ENCODE measurements around the gene ZMYM4. TPM values are rescaled to one million over a fixed set of nuclear protein-coding genes. Genes with fewer than 3 reads are reported as not detected.

Gene ZMYM4
- polyA plus RNA-seq, 1 donor from 2014 or later = 36.1 TPM

DNA sequence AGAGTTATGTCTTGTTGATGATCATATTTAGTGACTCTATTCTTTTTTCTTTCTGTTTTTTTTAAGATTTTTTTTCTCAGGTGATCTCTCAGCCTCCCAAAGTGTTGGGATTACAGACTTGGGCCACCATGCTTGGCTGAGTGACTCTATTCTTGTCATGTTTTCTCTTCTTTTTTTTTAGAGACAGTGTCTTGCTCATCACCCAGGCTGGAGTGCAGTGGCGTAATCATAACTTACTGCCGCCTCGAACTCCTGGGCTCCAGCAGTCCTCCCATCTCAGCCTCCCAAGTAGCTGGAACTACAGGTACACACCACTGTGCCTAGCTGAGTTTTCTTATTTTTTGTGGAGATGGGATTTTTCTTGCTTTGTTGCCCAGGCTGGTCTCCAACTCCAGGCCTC is 36.9 kb downstream of the ZMYM4 start:
- Histone ChIP-seq H3K9me2 (ENCODE audit: insufficient read depth, low read length) (no peaks in the 10 kb centered on the region), H3K36me3 (ENCODE audit: insufficient read depth, low read length) (no peaks in the 10 kb centered on the region), H3F3A (ENCODE audit: insufficient read depth, low read length, poor library complexity, severe bottlenecking) (no peaks in the 10 kb centered on the region), H2AFZ (ENCODE audit: low read depth, low read length) (no peak overlapping the region), H3K27me3 (ENCODE audit: insufficient read depth, low read depth, low read length) (no peaks in the 10 kb centered on the region), H4K20me1 (ENCODE audit: insufficient read depth) (no peaks in the 10 kb centered on the region), H3K9ac (ENCODE audit: low read length) (no peak overlapping the region), H3K4me3 (ENCODE audit: low read length) (no peak overlapping the region), H3K79me2 (replicated peaks; ENCODE audit: insufficient read depth, low read length) (peaks cover 24% of the 10 kb centered on the region), H3K27ac (ENCODE audit: low read length) (no peak overlapping the region), H3K9me3 (ENCODE audit: low read length) (no peaks in the 10 kb centered on the region), H3K4me2 (ENCODE audit: low read length) (no peak overlapping the region)
- TF ChIP-seq TAF1 (IDR thresholded peaks at IDR 0.05; ENCODE audit: low read depth) (no peak), RAD21 (conservative IDR thresholded peaks at IDR 0.05) (no peak)
- TF ChIP-seq, protein P1, sequence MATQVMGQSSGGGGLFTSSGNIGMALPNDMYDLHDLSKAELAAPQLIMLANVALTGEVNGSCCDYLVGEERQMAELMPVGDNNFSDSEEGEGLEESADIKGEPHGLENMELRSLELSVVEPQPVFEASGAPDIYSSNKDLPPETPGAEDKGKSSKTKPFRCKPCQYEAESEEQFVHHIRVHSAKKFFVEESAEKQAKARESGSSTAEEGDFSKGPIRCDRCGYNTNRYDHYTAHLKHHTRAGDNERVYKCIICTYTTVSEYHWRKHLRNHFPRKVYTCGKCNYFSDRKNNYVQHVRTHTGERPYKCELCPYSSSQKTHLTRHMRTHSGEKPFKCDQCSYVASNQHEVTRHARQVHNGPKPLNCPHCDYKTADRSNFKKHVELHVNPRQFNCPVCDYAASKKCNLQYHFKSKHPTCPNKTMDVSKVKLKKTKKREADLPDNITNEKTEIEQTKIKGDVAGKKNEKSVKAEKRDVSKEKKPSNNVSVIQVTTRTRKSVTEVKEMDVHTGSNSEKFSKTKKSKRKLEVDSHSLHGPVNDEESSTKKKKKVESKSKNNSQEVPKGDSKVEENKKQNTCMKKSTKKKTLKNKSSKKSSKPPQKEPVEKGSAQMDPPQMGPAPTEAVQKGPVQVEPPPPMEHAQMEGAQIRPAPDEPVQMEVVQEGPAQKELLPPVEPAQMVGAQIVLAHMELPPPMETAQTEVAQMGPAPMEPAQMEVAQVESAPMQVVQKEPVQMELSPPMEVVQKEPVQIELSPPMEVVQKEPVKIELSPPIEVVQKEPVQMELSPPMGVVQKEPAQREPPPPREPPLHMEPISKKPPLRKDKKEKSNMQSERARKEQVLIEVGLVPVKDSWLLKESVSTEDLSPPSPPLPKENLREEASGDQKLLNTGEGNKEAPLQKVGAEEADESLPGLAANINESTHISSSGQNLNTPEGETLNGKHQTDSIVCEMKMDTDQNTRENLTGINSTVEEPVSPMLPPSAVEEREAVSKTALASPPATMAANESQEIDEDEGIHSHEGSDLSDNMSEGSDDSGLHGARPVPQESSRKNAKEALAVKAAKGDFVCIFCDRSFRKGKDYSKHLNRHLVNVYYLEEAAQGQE (IDR thresholded peaks at IDR 0.05; ENCODE audit: borderline replicate concordance) = no peak

DNA sequence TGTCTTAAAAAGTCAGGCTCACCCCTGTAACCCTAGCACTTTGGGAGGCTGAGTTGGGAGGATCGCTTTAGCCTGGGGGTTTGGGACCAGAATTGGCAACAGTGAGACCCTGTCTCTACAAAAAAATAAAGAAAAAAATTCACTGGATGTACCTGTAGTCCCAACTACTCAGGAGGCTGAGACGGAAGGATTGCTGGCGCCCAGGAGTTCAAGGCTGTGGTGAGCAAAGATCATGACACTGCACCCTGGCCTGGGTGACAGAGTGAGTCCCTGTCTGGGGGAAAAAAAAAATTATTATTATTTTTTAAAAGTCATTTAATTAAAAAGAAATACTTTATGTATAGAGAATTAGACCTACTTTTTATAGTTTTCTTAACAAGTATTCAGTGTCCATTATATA is 47.1 kb downstream of the ZMYM4 start:
- H3K9me2 ChIP-seq (ENCODE audit: insufficient read depth, low read length) = no peaks in the 10 kb centered on the region
- no peak overlapping the region for H3K4me2 ChIP-seq (ENCODE audit: low read length)
- no peak overlapping the region for H2AFZ ChIP-seq (ENCODE audit: low read depth, low read length)
- no peak overlapping the region for H3K27ac ChIP-seq (ENCODE audit: low read length)
- peaks cover 11% of the 10 kb centered on the region for H3K79me2 ChIP-seq (replicated peaks; ENCODE audit: insufficient read depth, low read length)
- no peaks in the 10 kb centered on the region for H3K9me3 ChIP-seq (ENCODE audit: low read length)
- no peaks in the 10 kb centered on the region for H3F3A ChIP-seq (ENCODE audit: insufficient read depth, low read length, poor library complexity, severe bottlenecking)
- no peak overlapping the region for H3K4me3 ChIP-seq (ENCODE audit: low read length)
- TF ChIP-seq RAD21 (conservative IDR thresholded peaks at IDR 0.05) (no peak), MXI1 (conservative IDR thresholded peaks at IDR 0.05; ENCODE audit: poor library complexity, severe bottlenecking) (no peak), TAF1 (IDR thresholded peaks at IDR 0.05; ENCODE audit: low read depth) (no peak)
- TF ChIP-seq, protein P2, sequence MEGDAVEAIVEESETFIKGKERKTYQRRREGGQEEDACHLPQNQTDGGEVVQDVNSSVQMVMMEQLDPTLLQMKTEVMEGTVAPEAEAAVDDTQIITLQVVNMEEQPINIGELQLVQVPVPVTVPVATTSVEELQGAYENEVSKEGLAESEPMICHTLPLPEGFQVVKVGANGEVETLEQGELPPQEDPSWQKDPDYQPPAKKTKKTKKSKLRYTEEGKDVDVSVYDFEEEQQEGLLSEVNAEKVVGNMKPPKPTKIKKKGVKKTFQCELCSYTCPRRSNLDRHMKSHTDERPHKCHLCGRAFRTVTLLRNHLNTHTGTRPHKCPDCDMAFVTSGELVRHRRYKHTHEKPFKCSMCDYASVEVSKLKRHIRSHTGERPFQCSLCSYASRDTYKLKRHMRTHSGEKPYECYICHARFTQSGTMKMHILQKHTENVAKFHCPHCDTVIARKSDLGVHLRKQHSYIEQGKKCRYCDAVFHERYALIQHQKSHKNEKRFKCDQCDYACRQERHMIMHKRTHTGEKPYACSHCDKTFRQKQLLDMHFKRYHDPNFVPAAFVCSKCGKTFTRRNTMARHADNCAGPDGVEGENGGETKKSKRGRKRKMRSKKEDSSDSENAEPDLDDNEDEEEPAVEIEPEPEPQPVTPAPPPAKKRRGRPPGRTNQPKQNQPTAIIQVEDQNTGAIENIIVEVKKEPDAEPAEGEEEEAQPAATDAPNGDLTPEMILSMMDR (IDR thresholded peaks at IDR 0.05; ENCODE audit: poor library complexity, severe bottlenecking) = no peak
- H4K20me1 ChIP-seq (ENCODE audit: insufficient read depth) = no peaks in the 10 kb centered on the region
- no peaks in the 10 kb centered on the region for H3K36me3 ChIP-seq (ENCODE audit: insufficient read depth, low read length)
- no peak overlapping the region for H3K9ac ChIP-seq (ENCODE audit: low read length)
- no peaks in the 10 kb centered on the region for H3K27me3 ChIP-seq (ENCODE audit: insufficient read depth, low read depth, low read length)

DNA sequence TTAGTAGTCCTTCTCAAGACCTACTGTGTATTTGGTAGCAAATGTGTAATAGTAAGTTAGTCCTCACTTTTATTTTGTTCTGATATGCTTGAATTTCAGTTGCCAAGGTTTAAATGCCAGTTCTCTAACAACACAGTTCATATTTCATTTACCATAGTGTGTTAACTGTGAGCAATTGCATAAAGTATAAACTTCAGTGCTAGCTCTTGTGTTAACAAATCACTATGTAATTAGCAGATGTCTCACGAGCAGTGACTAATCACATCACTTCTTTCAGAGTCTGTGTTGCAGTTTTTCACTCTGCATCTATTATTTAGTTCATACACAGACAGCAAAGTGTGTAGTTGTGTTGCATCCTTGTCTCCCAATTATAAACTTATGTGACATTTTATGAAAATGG is 47.8 kb downstream of the ZMYM4 start:
- Histone ChIP-seq H3F3A (ENCODE audit: insufficient read depth, low read length, poor library complexity, severe bottlenecking) (no peaks in the 10 kb centered on the region), H3K9me3 (ENCODE audit: low read length) (no peaks in the 10 kb centered on the region), H3K4me3 (ENCODE audit: low read length) (no peak overlapping the region), H3K9me2 (ENCODE audit: insufficient read depth, low read length) (no peaks in the 10 kb centered on the region), H4K20me1 (ENCODE audit: insufficient read depth) (no peaks in the 10 kb centered on the region), H3K79me2 (replicated peaks; ENCODE audit: insufficient read depth, low read length) (peaks cover 11% of the 10 kb centered on the region), H3K4me2 (ENCODE audit: low read length) (no peak overlapping the region), H3K9ac (ENCODE audit: low read length) (no peak overlapping the region), H3K27ac (ENCODE audit: low read length) (no peak overlapping the region), H3K36me3 (ENCODE audit: insufficient read depth, low read length) (no peaks in the 10 kb centered on the region), H2AFZ (ENCODE audit: low read depth, low read length) (no peak overlapping the region), H3K27me3 (ENCODE audit: insufficient read depth, low read depth, low read length) (no peaks in the 10 kb centered on the region)
- TF ChIP-seq, protein P2 (IDR thresholded peaks at IDR 0.05; ENCODE audit: poor library complexity, severe bottlenecking) = no peak
- TF ChIP-seq SMC3 (conservative IDR thresholded peaks at IDR 0.05; ENCODE audit: poor library complexity) = no peak
- TF ChIP-seq POLR2AphosphoS5 (IDR thresholded peaks at IDR 0.05) = no peak
- TF ChIP-seq EP300 (conservative IDR thresholded peaks at IDR 0.05; ENCODE audit: poor library complexity, severe bottlenecking) = no peak
- no peak for TF ChIP-seq MXI1 (conservative IDR thresholded peaks at IDR 0.05; ENCODE audit: poor library complexity, severe bottlenecking)
- no peak for TF ChIP-seq TAF1 (IDR thresholded peaks at IDR 0.05; ENCODE audit: low read depth)
- TF ChIP-seq EZH2 (IDR thresholded peaks at IDR 0.05; ENCODE audit: borderline replicate concordance, insufficient read depth, low read length, poor library complexity, severe bottlenecking) = no peak
- TF ChIP-seq RAD21 (conservative IDR thresholded peaks at IDR 0.05) = no peak
- TF ChIP-seq, protein P1 (IDR thresholded peaks at IDR 0.05; ENCODE audit: borderline replicate concordance) = no peak

All from neural cell (in vitro differentiated cells).